Activated effector memory CD4-positive, alpha-beta T cell treated with Interleukin-2 at 50 U/mL for 16 hours (primary cell): ENCODE data around the gene PLA2R1.

Experiments used
- DNase-seq: peaks from one replicate; pipeline ENCODE4 v3.0.0-alpha.2; 2020

PLA2R1 gene

DNA sequence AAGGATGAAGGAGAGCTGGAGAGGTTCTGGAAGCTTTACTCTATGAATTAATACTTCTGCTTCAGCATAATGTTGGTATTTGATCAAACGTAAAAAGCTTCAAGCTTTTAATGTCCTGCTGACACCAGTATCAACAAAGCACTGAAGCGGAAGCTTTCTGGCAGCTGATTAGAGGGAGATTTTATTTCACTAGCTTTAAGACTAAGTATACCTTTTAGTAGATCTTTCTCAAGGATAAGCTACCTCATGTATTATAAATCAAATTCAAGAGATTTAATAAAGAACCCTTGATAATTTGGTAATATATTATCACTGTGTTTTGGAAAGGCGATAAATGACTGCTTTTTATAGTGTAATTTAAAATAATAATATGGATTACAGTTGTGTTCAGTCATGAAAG, 136.4 kb downstream of the PLA2R1 start:
- DNase-seq, result no peak

- DNase-seq, result no peak
These were observed 139.9 kb downstream of the PLA2R1 start for GRCh38 chr2:159922563-159922962.

DNA sequence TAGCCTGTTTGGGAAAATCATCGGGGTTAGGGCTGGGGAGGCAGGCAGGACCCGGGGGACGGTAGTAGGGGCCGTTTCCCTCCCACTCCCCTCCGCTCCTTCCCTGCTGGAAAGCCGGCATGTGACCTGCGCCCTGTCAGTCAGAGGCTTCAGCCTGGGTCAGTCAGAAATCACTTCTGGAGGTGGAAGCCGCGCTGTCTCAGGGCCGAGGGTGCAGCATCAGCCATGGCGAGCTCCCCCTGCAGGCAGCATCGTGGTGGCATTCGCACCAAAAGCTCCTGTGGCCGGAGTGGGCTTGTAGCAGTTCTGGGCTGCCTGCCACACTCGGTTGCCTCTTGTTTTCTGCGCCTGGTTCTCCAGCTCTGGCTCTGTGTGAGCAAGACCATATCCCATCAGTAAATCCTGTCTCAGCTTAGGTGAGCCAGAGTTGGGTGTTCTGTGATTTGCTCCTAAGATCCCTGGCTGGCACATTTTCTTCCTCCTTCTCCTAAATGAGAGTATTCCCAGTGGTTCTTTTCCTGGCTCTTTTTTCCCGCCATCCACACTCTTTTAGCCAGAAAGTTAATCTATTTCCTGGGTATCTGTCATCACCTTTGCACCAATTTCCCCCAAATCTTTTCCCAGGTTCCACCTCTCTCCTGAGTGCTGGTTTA, 140.5 kb downstream of the PLA2R1 start:
- peak; percentile 62 for DNase-seq

DNA sequence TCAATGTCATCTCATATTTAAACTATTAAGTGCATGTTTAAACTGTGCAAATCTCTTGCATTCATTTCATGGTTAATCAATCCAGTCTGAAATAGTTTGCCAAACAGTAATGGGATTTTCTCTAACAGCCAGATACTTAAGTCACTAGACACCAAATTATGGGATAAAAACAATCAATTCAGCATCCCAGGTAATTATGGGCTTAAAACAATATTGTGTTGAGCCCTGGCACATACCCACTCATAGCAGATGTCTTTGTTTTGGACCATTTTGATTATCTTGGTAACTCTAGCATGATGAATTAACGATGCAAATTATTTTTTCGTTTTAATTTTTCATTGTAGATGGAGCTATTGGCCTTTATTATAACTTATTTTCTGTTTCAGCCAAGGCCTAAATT, 145.9 kb downstream of the PLA2R1 start:
- no peak for DNase-seq

- DNase-seq, result no peak
These were observed 148.5 kb downstream of the PLA2R1 start for GRCh38 chr2:159913900-159914299.

DNA sequence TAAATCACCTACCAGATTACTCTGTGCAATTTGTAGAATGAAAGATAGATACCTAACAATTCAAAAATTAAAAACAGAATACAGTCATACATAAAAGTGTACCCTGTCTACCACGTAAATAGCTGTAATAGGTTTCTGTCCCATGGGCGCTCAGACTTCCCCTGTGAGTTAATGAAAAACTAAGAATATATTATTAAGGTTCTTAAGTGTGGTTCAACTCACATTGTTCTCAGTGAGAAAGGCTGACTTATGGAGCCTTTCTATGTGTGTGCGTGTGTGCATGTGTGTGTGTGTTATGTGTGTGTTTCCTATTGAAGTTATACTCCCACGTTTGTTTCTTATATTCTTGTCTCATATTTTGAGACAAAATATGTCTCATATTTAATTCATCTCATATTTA, 149.8 kb downstream of the PLA2R1 start:
- no peak for DNase-seq

DNA sequence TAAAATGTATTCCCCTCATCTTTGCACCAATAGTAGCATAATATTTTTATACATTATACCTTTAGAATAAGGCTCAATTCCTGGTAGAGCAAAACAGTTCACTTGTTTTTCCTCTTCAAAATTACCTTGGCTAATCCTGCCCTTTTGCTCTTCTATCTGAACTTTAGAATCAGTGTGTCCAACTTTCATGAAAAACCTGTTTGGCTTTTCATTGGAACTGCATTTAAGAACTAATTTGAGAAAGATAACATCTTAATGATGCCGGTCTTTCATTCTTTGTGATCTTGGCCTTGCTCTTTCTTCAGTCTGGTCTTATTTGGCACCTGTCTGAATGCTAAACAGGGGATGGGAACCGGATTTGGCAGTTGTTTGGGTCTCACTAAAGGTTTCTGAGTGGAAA, 151.5 kb downstream of the PLA2R1 start:
- DNase-seq, result no peak

DNA sequence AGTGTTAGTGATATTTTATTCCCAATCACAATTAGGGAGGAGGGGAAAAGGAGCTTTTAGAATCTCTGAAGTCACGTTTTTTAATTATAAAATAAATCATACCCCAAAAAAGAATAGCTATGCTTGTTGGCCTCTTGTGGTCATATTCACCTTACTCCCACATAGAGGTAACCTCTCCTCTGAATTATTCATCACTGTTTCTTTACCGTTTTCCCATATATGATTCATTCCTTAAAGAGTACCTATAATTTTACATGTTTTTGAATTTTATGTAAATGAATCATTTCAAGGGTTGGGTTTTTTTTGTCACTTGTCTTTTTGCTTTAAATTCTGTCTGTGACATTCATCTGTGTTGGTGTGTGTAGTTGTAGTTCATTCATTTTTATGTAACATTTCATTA, 153.8 kb downstream of the PLA2R1 start:
- DNase-seq, result no peak

DNA sequence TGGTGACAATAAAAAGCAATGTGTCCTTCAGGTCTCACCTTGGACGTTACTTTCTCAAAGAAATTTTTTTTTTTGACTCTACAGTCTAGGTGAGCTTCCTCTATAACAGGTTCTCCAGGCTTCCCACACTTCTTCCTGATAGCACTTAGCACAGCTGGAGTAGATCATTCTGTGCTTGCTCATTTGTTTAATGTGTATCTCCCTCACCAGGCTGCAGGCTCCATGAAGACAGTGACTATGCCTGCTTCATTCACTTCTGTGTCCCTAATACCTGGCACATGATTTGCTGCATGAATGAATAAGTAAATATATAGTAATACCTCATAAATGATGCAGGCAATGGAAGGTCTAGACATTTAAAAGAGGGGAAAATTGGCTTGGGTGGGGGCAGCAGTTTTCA, 154.5 kb downstream of the PLA2R1 start:
- no peak for DNase-seq

DNA sequence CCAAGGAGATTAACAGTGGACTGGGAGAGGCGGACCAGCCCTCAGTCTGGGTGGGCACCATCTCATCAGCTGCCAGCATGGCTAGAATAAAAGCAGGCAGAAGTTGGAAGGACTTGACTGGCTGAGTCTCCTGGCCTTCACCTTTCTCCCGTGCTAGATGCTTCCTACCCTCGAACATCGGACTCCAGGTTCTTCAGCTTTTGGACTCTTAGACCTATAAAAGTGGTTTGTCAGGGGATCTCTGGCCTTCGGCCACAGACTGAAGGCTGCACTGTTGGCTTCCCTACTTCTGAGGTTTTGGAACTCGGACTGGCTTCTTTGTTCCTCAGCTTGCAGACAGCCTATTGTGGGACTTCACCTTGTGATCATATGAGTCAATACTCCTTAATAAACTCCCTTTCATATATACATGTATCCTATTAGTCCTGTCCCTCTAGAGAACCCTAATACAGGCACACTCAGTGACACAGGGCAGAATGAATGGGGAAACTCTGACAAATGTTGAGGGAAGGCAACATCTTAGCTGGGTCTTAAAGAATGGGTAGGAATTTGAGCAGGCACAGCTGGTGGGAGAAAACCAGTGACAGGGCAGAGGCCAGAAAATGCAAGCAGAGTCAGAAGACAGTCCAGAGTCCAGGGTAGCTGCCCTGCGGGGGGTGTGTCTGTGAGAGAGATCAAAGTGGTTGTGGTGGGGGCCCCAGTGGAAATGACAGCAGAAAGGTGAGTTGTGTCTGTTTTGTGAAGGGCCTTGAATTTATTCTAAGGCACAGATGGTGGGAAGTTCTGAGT, 156.3 kb downstream of the PLA2R1 start:
- DNase-seq, result no peak

- DNase-seq, result no peak
These were observed 157.5 kb downstream of the PLA2R1 start for GRCh38 chr2:159904959-159905305.

GRCh38 chr2:159904127-159904958, 158.1 kb downstream of the PLA2R1 start, which contains the start of gene LY75:
Gene LY75, minus strand, starts transcription at chr2:159904756.
- peak; percentile 80 for DNase-seq

DNA sequence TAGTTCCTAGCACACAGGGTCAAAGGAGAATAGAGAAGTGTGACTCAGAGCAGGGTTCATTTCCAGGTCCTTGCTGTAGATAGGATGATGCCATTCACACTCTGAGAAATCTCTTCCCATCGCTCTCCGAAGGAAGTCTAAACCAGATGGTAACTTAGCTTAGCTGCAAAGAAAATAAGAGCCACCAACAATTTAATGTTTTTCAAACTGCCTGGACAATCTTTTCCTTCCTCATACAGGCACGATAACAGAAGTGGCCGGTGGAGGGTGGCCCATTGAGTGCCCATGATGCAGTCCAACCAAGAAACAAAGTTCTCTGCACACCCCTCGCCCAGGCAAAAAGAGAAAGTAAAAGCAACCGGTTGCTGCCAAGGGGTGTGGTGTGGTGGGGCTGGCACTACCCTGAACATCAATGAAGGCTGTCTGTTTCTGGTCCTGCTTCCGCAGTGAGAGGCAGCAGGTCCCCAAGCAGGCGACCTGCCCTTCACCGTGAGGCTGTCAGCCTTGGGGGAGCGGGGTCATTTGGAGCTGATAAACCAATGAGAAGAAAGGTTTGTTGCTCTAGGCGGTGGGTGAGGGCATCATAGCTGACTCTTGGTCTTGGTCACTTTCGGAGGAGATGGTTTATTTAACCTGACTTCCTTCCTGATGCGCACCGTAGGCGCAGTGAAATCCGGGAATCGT, 158.8 kb downstream of the PLA2R1 start:
- peak; percentile 54 for DNase-seq

GRCh38 chr2:159902722-159903121, 159.7 kb downstream of the PLA2R1 start:
- no peak for DNase-seq

- DNase-seq, result no peak
These were observed 162.1 kb downstream of the PLA2R1 start for GRCh38 chr2:159900343-159900742.

DNA sequence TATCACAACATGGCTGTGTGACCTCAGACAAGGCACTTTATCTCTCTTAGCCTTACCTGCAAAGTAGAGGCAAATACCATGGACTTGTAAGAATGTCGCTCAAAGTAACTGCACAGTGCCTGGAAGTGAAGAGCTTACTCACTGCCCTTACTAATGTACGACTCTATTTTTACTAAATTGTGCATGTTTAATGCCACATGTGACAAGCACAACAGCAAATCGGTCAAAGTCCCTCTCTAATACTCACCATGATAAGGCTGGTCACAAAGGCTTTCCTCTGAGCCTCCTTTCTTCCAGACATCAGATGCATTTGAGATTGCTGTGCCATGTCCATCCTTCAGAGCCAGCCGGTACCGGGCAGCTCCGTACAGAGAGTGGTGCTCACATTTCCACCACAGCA, 164.0 kb downstream of the PLA2R1 start:
- no peak for DNase-seq

DNA sequence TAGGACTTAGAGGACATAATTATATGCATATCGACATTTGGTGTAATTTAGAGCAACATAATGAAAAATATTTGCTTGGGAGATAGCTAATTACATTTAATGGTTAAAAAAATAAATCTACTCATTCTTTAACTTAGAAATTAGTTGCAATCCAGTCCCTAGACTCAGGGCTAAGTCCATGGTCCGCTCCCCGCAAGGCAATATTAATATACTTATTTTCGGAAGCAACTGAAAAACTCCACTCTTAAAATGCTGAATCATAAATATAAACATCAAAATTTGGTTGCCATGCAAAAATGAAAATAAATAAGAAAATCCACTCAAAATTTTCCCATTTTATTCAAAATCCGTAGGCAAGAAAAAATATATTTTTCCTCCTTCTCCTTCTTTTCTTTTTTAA, 164.7 kb downstream of the PLA2R1 start:
- no peak for DNase-seq

DNA sequence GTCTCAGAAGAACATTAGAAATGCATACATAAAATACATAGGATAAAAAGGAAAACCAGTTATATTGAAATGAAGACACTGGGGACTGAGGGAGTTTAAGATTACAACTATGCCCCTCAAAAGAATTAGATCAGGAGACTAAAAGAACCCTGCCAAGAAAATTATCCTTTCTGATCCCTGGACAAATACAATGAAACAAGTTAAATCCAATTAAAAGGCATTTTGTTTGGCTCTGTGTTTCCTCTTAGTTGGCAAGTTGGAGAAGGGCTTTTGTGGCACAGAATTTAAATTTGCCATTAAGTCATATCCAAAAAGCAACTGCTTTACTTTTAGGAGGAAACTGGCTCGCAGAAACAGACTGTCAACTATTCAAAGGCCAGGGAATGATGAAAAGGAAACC, 165.3 kb downstream of the PLA2R1 start:
- no peak for DNase-seq

DNA sequence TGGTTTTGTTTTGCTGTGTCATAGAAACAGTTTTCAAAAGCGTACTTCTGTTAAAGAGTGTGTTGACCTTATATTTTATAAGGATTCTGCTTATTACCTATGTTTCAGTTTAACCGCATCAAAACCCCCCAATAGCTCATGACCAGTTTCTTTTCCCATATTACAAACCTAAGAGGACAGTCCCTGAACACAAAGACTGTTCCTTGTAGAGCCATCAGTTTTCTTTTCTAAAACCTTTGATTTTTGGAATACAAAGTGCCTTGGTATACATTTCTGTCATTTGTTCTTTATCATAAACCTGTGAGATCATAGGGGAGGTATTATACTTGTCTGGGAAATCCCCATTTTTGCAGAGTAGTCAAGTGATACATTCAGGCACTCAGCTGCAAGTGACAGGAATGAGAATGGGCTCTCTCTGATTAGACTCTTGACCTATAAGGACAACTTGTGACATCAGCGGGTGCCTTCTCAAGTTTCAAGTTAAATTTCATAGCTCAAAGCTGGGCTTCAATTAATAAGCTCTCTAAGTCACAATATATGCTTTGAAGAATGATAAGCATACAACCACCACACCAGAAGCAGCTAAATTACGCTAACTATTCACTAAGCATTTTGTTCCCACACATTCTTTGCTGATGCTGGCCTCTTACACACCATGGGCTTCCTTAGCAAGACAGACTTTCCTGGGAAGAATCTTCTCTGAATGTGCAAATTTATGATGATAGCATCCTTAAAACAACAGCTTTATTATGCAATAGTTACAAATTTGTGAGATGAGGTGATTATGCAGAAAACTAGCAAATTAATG, 167.0 kb downstream of the PLA2R1 start:
- DNase-seq, result no peak

DNA sequence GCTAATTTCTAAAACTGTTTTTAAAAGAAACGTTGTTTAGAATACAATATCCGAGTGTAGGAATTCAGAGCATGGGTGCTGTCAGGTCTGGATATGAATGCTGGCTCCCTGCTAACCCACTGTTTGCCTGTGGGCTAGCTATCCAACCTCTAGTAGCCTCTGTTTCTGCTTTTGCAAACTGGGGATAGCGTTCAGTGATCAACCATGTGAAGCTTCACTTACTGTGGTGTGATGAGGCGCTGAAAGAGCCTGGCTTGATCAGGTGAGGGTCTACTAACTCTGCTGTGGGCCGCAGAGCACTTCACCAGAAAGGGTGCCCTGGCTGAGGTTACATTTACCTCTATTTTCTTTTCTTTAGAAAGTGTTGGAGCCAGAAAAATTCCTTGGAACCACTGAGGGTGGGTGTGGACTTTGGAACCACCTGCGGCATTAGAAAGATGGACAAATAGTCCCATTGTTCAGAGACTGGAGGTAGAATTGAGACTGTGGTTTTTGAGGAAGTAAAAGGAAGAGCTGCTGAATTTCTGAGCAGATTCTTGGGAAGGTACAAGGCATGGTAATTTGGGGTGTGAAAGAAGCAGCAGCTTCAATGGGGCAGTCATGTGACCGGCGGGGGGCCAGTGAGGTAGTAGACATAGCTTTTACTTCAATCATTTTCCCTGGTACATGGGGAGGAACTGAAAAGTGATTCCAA, 168.1 kb downstream of the PLA2R1 start:
- no peak for DNase-seq

DNA sequence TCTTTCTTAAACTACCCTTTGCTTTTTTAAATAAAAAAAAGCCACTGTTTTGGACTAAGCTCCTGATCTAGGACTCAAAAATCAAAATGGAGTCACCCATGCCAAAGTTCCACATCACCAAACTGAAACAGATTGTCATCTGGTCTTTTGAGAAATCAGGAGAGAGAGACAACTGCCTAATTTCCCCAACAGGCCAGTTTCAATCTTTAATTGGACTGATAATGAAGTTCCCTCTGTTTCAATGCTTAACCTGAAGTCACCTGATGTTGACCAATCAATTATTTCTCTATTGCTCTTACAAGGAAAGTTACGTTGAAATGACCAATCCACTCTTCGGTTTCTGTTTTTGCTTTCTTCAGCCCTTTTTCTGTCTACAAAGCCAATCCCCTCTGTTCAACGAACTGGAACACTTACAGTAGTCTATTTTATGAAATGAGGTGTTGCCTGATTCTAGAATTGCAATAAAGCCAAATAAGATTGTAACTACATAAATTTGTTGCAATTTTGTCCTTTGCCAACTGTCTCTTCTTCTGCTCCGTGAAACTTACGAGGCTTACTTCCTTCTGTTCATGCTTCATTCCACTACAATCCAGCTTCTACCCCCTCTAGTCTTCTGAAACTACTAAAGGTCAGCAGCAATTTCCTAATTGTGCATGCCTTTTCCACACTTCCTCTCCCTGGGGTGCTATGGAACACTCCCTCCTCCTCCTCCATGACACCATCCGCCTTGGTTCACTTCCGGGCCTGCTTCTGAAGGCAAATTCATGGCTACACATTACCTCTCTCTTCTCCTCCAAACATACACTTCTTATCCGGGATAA, 169.2 kb downstream of the PLA2R1 start:
- no peak for DNase-seq
